IMR-90 (cell line): Measurements from ENCODE around the gene ENDOD1. TPM values are rescaled to one million over a fixed set of nuclear protein-coding genes. Genes with fewer than 3 reads are reported as not detected.

ENCODE experiments used
- ATAC-seq: fragments of 200-7000 bp; cut with Tn5 transposase; 2 replicates; pipeline ENCODE4 v1.9.1; 2020; ENCODE audit warnings: low read depth, mild to moderate bottlenecking, moderate library complexity
- BruUV-seq: library from RNA; stranded (reverse); fragments of 400-500 nt; replicated peaks from 2 replicates; lab custom pipeline; 2021; lab: Mats Ljungman, UMichigan
- CTCF ChIA-PET: fragments of 300-600 bp; formaldehyde crosslinking; extraction: SDS; loops from one replicate; lab custom pipeline; 2021; ENCODE audit warnings: antibody characterized with exemption; lab: Yijun Ruan, JAX
- POLR2A ChIA-PET: fragments of 300-600 bp; sonication (Branson Sonifier 250); formaldehyde crosslinking; loops from one replicate; lab custom pipeline; 2022; ENCODE audit warnings: antibody characterized with exemption; ENCODE audit not compliant: unreplicated experiment; lab: Charles Lee
- DNase-seq: peaks from one replicate; pipeline ENCODE4 v3.0.0; 2013
- H2AFZ ChIP-seq: replicated peaks from 2 replicates; pipeline ENCODE3; 2013; ENCODE audit warnings: low read length, mild to moderate bottlenecking; ENCODE audit not compliant: poor library complexity
- H2AK5ac ChIP-seq: 2 replicates; pipeline ENCODE4 v1.6.1; 2013; ENCODE audit warnings: low read depth, low read length, inconsistent platforms
- H2AK9ac ChIP-seq: replicated peaks from 2 replicates; pipeline ENCODE3; 2013; ENCODE audit warnings: mild to moderate bottlenecking, low read depth, low read length, moderate library complexity; ENCODE audit not compliant: poor library complexity
- H2BK120ac ChIP-seq: 2 replicates; pipeline ENCODE4 v1.6.1; 2013; ENCODE audit warnings: low read depth, low read length, inconsistent platforms
- H2BK15ac ChIP-seq: 3 replicates; pipeline ENCODE4 v1.6.1; 2013; ENCODE audit warnings: low read depth, low read length, inconsistent platforms
- H2BK20ac ChIP-seq: 2 replicates; pipeline ENCODE4 v1.6.1; 2013; ENCODE audit warnings: low read depth, mild to moderate bottlenecking, inconsistent platforms, low read length, moderate library complexity
- H2BK5ac ChIP-seq: 2 replicates; pipeline ENCODE4 v1.6.1; 2013; ENCODE audit warnings: mild to moderate bottlenecking, low read depth, low read length, inconsistent platforms; ENCODE audit not compliant: poor library complexity, severe bottlenecking
- H3K14ac ChIP-seq: replicated peaks from 2 replicates; pipeline ENCODE4 v1.6.1; 2013; ENCODE audit warnings: low read depth, low read length, inconsistent platforms
- H3K18ac ChIP-seq: 2 replicates; pipeline ENCODE4 v1.6.1; 2013; ENCODE audit warnings: low read depth, low read length, control low read depth
- H3K23ac ChIP-seq: 2 replicates; pipeline ENCODE4 v1.6.1; 2013; ENCODE audit warnings: low read depth, low read length, inconsistent platforms
- H3K27ac ChIP-seq: 2 replicates; pipeline ENCODE4 v1.5.1; 2013; ENCODE audit warnings: mild to moderate bottlenecking, control low read depth, low read length; ENCODE audit not compliant: insufficient read depth
- H3K27me3 ChIP-seq: 2 replicates; pipeline ENCODE4 v1.6.1; 2013; ENCODE audit warnings: low read length; ENCODE audit not compliant: control insufficient read depth, insufficient read depth
- H3K36me3 ChIP-seq: 2 replicates; pipeline ENCODE4 v1.6.1; 2013; ENCODE audit warnings: low read length, mixed read lengths; ENCODE audit not compliant: control insufficient read depth, insufficient read depth
- H3K4ac ChIP-seq: 2 replicates; pipeline ENCODE4 v1.6.1; 2013; ENCODE audit warnings: low read depth, low read length, inconsistent platforms
- H3K4me1 ChIP-seq: 2 replicates; pipeline ENCODE4 v1.6.1; 2013; ENCODE audit warnings: low read length, mixed read lengths; ENCODE audit not compliant: control insufficient read depth, insufficient read depth
- H3K4me2 ChIP-seq: 2 replicates; pipeline ENCODE4 v1.6.1; 2013; ENCODE audit warnings: low read depth, mild to moderate bottlenecking, control low read depth, low read length, moderate library complexity
- H3K4me3 ChIP-seq: 2 replicates; pipeline ENCODE4 v1.5.1; 2013; ENCODE audit warnings: low read depth, mild to moderate bottlenecking, control low read depth, low read length, moderate library complexity; ENCODE audit not compliant: insufficient read depth
- H3K56ac ChIP-seq: 2 replicates; pipeline ENCODE4 v1.6.1; 2013; ENCODE audit warnings: low read length, inconsistent platforms; ENCODE audit not compliant: insufficient read depth; ENCODE audit errors: extremely low read depth
- H3K79me1 ChIP-seq, 2 experiments: 2 replicates each; pipeline ENCODE4 v1.6.1; 2013; ENCODE audit warnings: low read length in 2 of 2, inconsistent platforms in 1 of 2, low read depth in 1 of 2
- H3K9ac ChIP-seq: 2 replicates; pipeline ENCODE4 v1.6.1; 2013; ENCODE audit warnings: low read depth, low read length, control low read depth
- H3K9me1 ChIP-seq: 2 replicates; pipeline ENCODE4 v1.6.1; 2013; ENCODE audit warnings: low read length, inconsistent platforms; ENCODE audit not compliant: insufficient read depth
- H3K9me3 ChIP-seq: 2 replicates; pipeline ENCODE4 v1.6.1; 2013; ENCODE audit warnings: low read length; ENCODE audit not compliant: control insufficient read depth, insufficient read depth
- H4K20me1 ChIP-seq: 2 replicates; pipeline ENCODE4 v1.6.1; 2013; ENCODE audit warnings: low read length, inconsistent platforms; ENCODE audit not compliant: insufficient read depth
- H4K5ac ChIP-seq: 2 replicates; pipeline ENCODE4 v1.6.1; 2013; ENCODE audit warnings: mild to moderate bottlenecking, low read depth, low read length, control low read depth
- H4K8ac ChIP-seq, 2 experiments: 2 replicates each; pipeline ENCODE4 v1.6.1; 2013; ENCODE audit warnings: low read depth in 2 of 2, low read length in 2 of 2, control low read depth in 1 of 2, inconsistent platforms in 1 of 2
- H4K91ac ChIP-seq: 2 replicates; pipeline ENCODE4 v1.6.1; 2013; ENCODE audit warnings: low read depth, low read length, inconsistent platforms; ENCODE audit not compliant: insufficient read depth
- CEBPB ChIP-seq: IDR thresholded peaks from 2 replicates; pipeline ENCODE4 v1.6.1; 2012; ENCODE audit warnings: low read depth, low read length, improper control_type of control experiment
- ELK1 ChIP-seq: fragments of 150-350 bp; IDR thresholded peaks from 2 replicates; pipeline ENCODE4 v1.6.1; 2016; ENCODE audit warnings: low read depth, mild to moderate bottlenecking, low read length, moderate library complexity, borderline replicate concordance
- MXI1 ChIP-seq: IDR thresholded peaks from 2 replicates; pipeline ENCODE4 v1.6.1; 2012; ENCODE audit warnings: low read depth, mild to moderate bottlenecking, low read length, moderate library complexity, borderline replicate concordance
- NFE2L2 ChIP-seq: fragments of 150-350 bp; IDR thresholded peaks from 2 replicates; pipeline ENCODE4 v1.6.1; 2016; ENCODE audit warnings: low read depth, mild to moderate bottlenecking, low read length
- POLR2A ChIP-seq: IDR thresholded peaks from 2 replicates; pipeline ENCODE4 v1.6.1; 2012; ENCODE audit warnings: mild to moderate bottlenecking, low read depth, low read length
- RCOR1 ChIP-seq: IDR thresholded peaks from 2 replicates; pipeline ENCODE4 v1.6.1; 2012; ENCODE audit warnings: mild to moderate bottlenecking, low read length, improper control_type of control experiment; ENCODE audit not compliant: insufficient replicate concordance
- dilution Hi-C: fragments of 300-500 bp; cut with HindIII; formaldehyde crosslinking; loops from one replicate; pipeline ENCODE4 v1.14.3; 2018; ENCODE audit warnings: low sequenced_read_pairs; ENCODE audit not compliant: unreplicated experiment
- in situ Hi-C: fragments of 300-500 bp; cut with MboI; formaldehyde crosslinking; loops from 3 replicates; pipeline ENCODE4 v1.14.3; 2019; ENCODE audit warnings: low sequenced_read_pairs, inconsistent platforms, mixed read lengths
- intact Hi-C: fragments of 100-400 bp; cut with micrococcal nuclease; formaldehyde crosslinking; loops from 2 replicates; pipeline ENCODE4 v1.10.0; 2022
- polyA plus RNA-seq, 3 experiments: library from polyadenylated mRNA; depleted of rRNA; stranded (reverse); fragments of >200 nt; gene quantifications; 2 replicates each; pipeline ENCODE4 v1.2.3, GENCODE V29; 2012; ENCODE audit warnings: low replicate concordance in 1 of 3
- total RNA-seq: library from RNA; depleted of rRNA; stranded (reverse); fragments of >200 nt; gene quantifications from 2 replicates; pipeline ENCODE4 v1.2.3, GENCODE V29; 2012

Gene ENDOD1
- total and polyA plus RNA-seq, 2 of the 4 experiments (the other 2 are of a cell fraction), result 7.0 to 17.6 TPM

- intact Hi-C loops, result loop anchor here (2.0 kb wide), 1 partner anchor 74 kb away; no protein-coding TSS in a partner anchor
Observed at GRCh38 chr11:95076981-95077380, 12.7 kb upstream of the ENDOD1 start.

More at GRCh38 chr11:95076981-95077380, 12.7 kb upstream of the ENDOD1 start:
- CTCF ChIA-PET, result no interaction called here
- H3K56ac ChIP-seq, result no peak overlapping the region
- no peak overlapping the region for H4K91ac ChIP-seq
- H3K23ac ChIP-seq, result no peak overlapping the region
- H3K14ac ChIP-seq, result no peak overlapping the region
- no peak overlapping the region for H3K4me3 ChIP-seq
- no peak overlapping the region for H3K27ac ChIP-seq
- dilution Hi-C loops (no loop called here), in situ Hi-C loops (loop anchor here (5.0 kb wide), 1 partner anchor 685 kb away; no protein-coding TSS in a partner anchor)
- no peak overlapping the region for H2BK5ac ChIP-seq
- DNase-seq (no peak), ATAC-seq (no peak)
- H3K36me3 ChIP-seq, result no peaks in the 10 kb centered on the region
- BruUV-seq, result no TSS peak
- no peak overlapping the region for H2AK9ac ChIP-seq
- peaks cover 3% of the 10 kb centered on the region; the same call in 1 of the 2 replicates for H3K4me1 ChIP-seq
- H4K5ac ChIP-seq, result no peak overlapping the region
- H3K9me3 ChIP-seq, result no peaks in the 10 kb centered on the region
- no peak overlapping the region for H2BK20ac ChIP-seq
- no peaks in the 10 kb centered on the region for H3K27me3 ChIP-seq
- H4K20me1 ChIP-seq, result no peaks in the 10 kb centered on the region
- H3K9me1 ChIP-seq, result no peaks in the 10 kb centered on the region
- no peak overlapping the region for H3K4ac ChIP-seq
- no peak overlapping the region for H2AFZ ChIP-seq
- H2BK15ac ChIP-seq, result no peak overlapping the region
- no peak overlapping the region for H2AK5ac ChIP-seq
- H3K9ac ChIP-seq, result no peak overlapping the region
- POLR2A ChIA-PET, result no interaction called here
- no peak overlapping the region for H4K8ac ChIP-seq
- no peak overlapping the region for H3K18ac ChIP-seq
- no peaks in the 10 kb centered on the region for H3K79me1 ChIP-seq
- TF ChIP-seq NFE2L2 (no peak), RCOR1 (no peak), CEBPB (no peak), ELK1 (no peak), MXI1 (no peak), POLR2A (no peak)
- no peak overlapping the region for H3K4me2 ChIP-seq
- H2BK120ac ChIP-seq, result no peak overlapping the region
